Skeletal muscle tissue (tissue), 4 donors: Measurements from ENCODE around the gene DVL1. TPM values are rescaled to one million over a fixed set of nuclear protein-coding genes. Genes with fewer than 3 reads are reported as not detected.

Experiments used
- H3K27ac ChIP-seq: one replicate; pipeline ENCODE4 v1.7.0; 2013; ENCODE audit warnings: mild to moderate bottlenecking, low read depth, low read length, inconsistent platforms
- H3K27me3 ChIP-seq, 3 donors: one replicate each; pipeline ENCODE4 v1.7.0; 2013; ENCODE audit warnings: low read length in 3 of 3; ENCODE audit not compliant: control insufficient read depth in 3 of 3, insufficient read depth in 3 of 3
- H3K36me3 ChIP-seq, 3 donors: one replicate each; pipeline ENCODE4 v1.7.0; 2013; ENCODE audit warnings: low read length in 3 of 3; ENCODE audit not compliant: control insufficient read depth in 3 of 3, insufficient read depth in 3 of 3
- H3K4me1 ChIP-seq, 3 donors: one replicate each; pipeline ENCODE4 v1.7.0; 2013; ENCODE audit warnings: low read length in 3 of 3, mild to moderate bottlenecking in 3 of 3; ENCODE audit not compliant: control insufficient read depth in 3 of 3, insufficient read depth in 3 of 3
- H3K4me3 ChIP-seq, 3 donors: one replicate each; pipeline ENCODE4 v1.7.0; 2013; ENCODE audit warnings: low read length in 3 of 3
- H3K9ac ChIP-seq, 3 donors: one replicate each; pipeline ENCODE4 v1.7.0; 2013; ENCODE audit warnings: low read length in 3 of 3, mild to moderate bottlenecking in 3 of 3, moderate library complexity in 2 of 3, low read depth in 1 of 3
- H3K9me3 ChIP-seq, 3 donors: one replicate each; pipeline ENCODE4 v1.7.0; 2013; ENCODE audit warnings: low read length in 3 of 3; ENCODE audit not compliant: control insufficient read depth in 3 of 3
- total RNA-seq: library from RNA; depleted of rRNA; stranded (reverse); fragments of >200 nt; gene quantifications from one replicate; pipeline ENCODE4 v1.2.3, GENCODE V29; 2014
- donor health status: Osteomylitis.

DVL1 gene
- total RNA-seq, 1 donor from 2014 or later, result 44.9 TPM

DNA sequence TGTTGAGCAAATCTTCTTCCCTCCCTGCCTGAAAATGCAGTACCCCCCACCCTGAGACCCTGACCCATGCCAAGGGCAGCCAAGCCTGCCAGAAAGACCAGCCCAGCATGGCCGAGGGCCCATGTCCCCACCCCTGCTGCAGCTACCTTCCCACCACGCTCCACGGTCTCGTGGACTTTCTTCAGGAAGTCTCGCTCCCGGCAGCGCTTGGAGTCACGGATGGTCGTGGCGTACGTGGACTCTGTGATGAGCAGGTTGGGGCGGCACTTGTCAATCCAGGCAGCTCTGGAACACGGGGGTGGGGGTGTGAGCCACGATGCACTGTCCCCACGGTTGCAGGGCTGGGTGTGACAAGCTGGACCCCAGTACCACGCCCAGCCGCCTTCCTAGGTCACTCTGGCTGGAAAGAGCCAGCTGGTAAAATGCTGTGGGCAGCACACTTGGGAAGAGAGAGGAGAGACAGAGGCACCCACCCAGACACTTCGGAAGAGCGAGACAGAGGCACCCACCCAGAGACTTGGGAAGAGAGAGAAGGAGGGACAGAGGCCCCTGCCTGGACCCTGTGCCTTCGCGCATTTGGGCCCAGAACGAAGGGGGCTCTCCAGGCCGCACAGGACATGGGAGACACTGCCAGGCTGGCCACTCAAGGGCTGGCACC, 34.4 kb downstream of the DVL1 start:
- H3K9me3 ChIP-seq, result no peaks in the 10 kb centered on the region
- H3K36me3 ChIP-seq, result peaks cover 49 to 58% (median 51%) of the 10 kb centered on the region in 3 donors
- peak overlapping the region in 1 of 3 donors; percentile 16 for H3K9ac ChIP-seq
- H3K4me1 ChIP-seq, result peaks cover 22 to 40% (median 34%) of the 10 kb centered on the region in 3 donors
- H3K4me3 ChIP-seq, result no peak overlapping the region
- no peaks in the 10 kb centered on the region for H3K27me3 ChIP-seq
- no peak overlapping the region for H3K27ac ChIP-seq

DNA sequence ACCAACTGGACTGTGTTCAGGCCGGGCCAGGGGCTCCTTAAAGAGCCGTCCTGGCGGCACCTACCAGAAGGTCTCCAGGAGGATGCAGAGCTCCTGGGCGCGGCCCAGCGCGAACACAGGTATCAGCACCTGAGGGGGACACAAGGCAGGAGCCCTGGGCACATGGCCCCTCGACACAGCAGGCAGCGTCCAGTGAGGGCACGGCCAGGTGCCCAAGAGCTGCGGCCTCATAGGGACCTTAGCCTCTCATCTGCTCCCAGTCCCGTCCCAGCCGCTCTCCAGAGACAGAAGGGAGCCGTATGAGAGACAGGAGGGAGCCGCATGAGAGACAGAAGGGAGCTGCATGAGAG, 35.0 kb downstream of the DVL1 start:
- H3K9me3 ChIP-seq, result no peaks in the 10 kb centered on the region
- H3K27me3 ChIP-seq, result no peaks in the 10 kb centered on the region
- no peak overlapping the region for H3K9ac ChIP-seq
- peaks cover 28 to 40% (median 33%) of the 10 kb centered on the region in 3 donors for H3K4me1 ChIP-seq
- H3K36me3 ChIP-seq, result peaks cover 48 to 53% (median 50%) of the 10 kb centered on the region in 3 donors
- no peak overlapping the region for H3K4me3 ChIP-seq
- H3K27ac ChIP-seq, result no peak overlapping the region

DNA sequence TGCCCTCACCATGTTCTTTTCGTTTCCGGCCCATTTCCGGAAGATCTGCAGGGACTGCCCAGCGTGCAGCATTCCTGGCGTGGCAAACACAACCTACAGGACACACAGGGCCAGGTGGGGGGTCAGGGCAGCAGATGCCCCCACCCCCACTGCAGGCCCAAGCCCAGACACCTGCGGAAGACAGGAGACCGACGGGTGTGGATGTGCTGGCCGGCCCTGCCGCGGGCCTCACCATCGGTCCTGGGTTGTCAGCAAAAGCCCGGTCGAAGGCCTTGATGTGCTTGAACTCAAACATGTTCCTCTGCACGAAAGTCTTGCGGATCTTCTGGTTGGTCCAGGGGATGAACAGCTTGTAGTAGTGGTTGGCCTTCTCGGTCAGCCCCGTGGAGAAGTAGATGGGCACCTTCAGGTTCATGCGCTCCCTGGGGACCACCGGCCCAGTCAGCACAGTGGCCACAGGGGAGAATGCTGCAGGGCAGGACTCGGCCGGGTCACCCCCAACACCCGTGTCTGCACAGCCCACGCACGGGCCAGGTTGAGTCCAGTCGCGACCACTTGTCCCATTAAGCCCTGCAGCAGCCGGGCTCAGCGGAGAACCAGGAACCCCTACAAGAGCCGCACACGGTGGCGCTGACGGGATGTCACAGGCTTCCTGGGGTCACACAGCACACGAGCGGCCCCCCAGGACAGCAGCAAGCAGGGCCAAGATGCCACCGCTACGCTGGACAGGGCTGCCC, 35.5 kb downstream of the DVL1 start:
- H3K4me3 ChIP-seq, result no peak overlapping the region
- peak overlapping the region in 1 of 3 donors; percentile 66 for H3K9ac ChIP-seq
- no peaks in the 10 kb centered on the region for H3K27me3 ChIP-seq

DNA sequence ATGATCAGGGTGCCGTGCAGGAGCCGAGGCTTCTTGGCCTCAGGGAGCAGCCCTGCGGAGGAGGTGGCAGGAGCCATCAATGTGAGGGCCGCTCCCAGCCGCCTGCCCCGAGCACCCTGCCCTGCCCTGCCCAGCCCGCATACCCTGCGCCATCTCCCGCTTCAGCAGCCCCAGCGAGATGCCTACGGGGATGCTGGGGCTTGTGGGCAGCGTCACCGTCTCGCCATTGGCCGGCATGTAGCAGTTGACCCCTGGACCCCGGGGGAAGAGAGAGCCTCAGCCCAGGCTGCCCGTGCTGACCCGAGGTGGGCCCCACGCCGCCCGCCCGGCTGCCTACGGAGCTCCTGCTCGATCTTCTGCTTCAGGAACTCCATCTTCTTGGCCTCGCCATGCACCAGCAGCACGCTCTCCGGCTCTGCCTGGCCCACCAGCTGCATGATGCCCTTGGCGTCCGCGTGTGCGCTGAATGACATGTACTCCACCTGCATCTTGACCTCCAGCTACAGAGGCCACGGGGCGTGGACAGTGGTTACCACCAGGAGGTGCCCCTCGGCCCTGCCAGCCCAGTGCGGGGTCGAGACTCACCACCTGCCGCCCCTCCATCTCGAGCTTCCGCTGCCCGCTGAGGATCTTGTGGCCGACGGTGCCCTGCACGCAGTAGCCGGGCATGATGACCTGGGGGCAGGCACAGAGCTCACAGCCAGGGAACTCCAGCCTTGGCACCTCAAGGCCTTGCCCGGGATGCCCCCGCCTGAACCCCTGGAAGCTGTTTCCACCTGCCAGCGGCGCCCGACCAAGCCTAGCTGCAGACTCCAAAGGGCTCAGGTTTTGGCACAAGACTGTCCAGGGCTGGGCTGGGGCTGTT, 36.5 kb downstream of the DVL1 start:
- no peaks in the 10 kb centered on the region for H3K27me3 ChIP-seq
- H3K9me3 ChIP-seq, result no peaks in the 10 kb centered on the region
- no peak overlapping the region for H3K4me3 ChIP-seq
- peaks cover 22 to 28% (median 27%) of the 10 kb centered on the region in 3 donors for H3K4me1 ChIP-seq
- H3K27ac ChIP-seq, result no peak overlapping the region
- H3K36me3 ChIP-seq, result peaks cover 43 to 47% (median 44%) of the 10 kb centered on the region in 3 donors
- H3K9ac ChIP-seq, result peak overlapping the region in 1 of 3 donors; percentile 66

More for the DNA sequence above, 35.5 kb downstream of the DVL1 start:
- no peaks in the 10 kb centered on the region for H3K9me3 ChIP-seq
- peaks cover 30 to 38% (median 34%) of the 10 kb centered on the region in 3 donors for H3K4me1 ChIP-seq
- no peak overlapping the region for H3K27ac ChIP-seq
- peaks cover 43 to 47% (median 45%) of the 10 kb centered on the region in 3 donors for H3K36me3 ChIP-seq

DNA sequence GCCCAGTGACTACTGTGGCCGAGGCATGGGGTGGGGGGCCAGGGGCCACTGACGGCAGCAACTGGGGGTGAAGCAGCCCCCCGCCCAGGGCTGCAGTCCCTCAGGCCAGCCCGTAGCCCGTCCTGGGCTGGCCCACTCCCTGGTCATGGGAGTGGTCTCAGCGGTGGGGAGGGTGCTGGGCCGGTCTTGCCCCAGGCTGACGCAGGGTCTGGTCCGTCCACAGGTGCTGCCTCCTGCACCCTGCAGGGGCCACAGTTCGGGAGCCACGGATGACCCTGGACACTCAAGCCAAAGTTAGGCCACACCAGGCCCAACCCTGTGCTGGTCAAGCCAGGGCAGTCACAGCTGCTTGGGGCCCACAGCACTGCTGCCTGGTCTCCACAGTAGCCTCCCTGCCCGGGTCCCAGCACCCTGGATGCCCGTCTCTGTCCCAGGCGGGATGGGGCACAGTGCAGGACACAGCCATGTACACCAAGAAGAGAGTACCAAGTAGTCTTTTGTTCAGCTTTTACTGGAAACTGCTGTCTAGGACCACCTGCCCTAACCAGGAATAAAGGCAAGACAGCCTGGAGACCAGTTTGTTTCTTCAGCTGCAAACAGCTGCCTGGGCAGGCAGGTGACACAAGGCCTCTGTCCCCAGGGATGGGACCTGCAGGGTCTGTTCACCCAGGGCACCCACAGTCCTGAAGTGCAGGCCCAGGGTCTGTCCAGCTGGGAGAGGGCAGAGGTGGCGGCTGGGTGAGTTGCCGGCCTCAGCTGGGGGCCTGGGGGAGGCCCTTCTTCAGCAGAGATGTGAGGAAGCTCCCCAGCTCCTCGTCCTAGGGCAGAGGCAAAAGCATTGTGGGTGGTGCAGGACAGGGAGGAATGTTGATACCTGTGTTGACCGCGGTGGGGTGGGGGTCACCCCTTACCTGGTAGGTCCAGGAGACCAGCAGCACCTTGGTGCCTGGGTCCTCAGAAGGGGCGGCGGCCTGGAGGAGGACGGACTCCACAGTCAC, 37.8 kb downstream of the DVL1 start:
- Histone ChIP-seq H3K36me3 (peaks cover 39 to 45% (median 42%) of the 10 kb centered on the region in 3 donors), H3K9me3 (no peaks in the 10 kb centered on the region)

DNA sequence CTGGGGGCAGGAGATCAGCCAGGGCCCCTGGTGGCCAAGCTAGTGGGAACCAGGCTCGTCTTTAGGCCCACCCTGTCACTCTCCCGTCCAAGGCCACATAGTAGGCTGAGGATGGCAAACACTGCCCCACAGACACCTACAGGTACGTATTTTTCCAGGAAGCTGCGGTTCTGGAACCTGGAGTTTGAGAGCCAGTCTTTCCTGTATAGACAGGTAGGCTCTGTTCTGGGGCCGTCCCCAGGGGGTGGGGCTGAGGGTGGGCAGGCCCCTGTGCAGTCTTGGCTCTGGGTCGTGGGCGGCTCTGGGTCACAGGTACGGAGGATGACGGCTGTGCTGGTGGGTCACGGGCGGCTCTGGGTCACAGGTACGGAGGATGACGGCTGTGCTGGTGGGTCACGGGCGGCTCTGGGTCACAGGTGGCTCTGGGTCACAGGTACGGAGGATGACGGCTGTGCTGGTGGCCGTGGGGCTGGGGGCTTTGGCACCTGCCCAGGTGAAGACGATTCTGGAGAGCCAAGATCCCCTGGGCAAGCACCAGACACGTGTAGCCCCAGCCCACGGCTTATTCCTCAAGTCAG, 38.7 kb downstream of the DVL1 start:
- Histone ChIP-seq H3K9me3 (no peaks in the 10 kb centered on the region), H3K4me3 (no peak overlapping the region), H3K9ac (peak overlapping the region in 1 of 3 donors; percentile 16), H3K4me1 (peaks cover 35 to 42% (median 41%) of the 10 kb centered on the region in 3 donors), H3K36me3 (peaks cover 39 to 45% (median 42%) of the 10 kb centered on the region in 3 donors), H3K27me3 (no peaks in the 10 kb centered on the region), H3K27ac (no peak overlapping the region)

More for the DNA sequence above, 37.8 kb downstream of the DVL1 start:
- H3K27me3 ChIP-seq, result no peaks in the 10 kb centered on the region
- H3K4me3 ChIP-seq, result no peak overlapping the region
- peaks cover 27 to 34% (median 32%) of the 10 kb centered on the region in 3 donors for H3K4me1 ChIP-seq
- H3K9ac ChIP-seq, result no peak overlapping the region
- no peak overlapping the region for H3K27ac ChIP-seq

DNA sequence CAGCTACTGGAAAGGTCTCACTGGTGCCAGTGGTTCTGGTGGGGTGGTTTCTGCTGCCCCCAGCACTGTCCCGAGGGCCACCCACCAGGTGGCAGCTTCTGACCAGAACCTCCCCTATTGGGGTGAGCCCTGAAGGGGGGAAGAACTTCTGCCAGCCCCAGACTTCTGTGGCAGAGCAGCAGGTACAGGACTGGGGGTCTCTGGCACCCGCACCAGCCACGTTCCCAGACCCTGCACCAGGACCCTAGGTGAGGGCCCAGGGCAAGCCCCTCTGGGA, 39.2 kb downstream of the DVL1 start:
- peaks cover 36 to 43% (median 39%) of the 10 kb centered on the region in 3 donors for H3K36me3 ChIP-seq
- no peak overlapping the region for H3K27ac ChIP-seq
- H3K9ac ChIP-seq, result peak overlapping the region in 1 of 3 donors; percentile 86

DNA sequence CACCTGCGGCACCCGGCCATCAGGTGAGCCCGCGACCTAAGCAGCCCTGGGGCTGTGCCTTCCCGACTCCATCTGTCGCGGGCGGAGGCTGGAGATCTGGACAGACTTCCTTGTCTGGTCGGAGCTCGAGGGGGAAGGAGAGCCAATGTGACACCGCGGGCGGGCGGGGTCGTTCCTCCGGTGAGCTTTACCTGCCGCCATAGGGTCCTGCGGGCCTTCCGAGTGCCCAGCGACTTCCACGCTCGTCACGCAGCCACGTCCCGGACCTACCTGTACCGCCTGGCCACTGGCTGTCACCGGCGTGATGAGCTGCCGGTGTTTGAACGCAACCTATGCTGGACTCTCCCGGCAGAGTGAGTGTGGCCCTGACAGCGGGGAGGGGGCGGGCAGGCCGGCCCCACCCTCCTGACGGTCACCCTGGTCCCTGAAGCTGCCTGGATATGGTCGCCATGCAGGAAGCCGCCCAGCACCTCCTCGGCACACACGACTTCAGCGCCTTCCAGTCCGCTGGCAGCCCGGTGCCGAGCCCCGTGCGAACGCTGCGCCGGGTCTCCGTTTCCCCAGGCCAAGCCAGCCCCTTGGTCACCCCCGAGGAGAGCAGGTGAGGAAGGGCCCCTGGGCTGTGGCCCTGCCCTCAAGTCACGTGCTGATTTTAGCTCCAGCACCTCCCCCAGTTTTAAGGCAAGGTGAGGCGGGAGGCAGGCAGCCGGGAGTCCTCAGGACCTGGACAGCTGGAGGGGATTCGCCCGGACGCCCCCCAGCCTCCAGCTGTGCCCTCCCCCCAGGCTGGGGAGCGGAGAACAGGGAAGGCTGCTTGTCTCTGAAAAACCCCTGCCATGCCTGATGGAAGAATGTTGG, 39.7 kb downstream of the DVL1 start:
- Histone ChIP-seq H3K36me3 (peaks cover 31 to 37% (median 33%) of the 10 kb centered on the region in 3 donors), H3K27me3 (no peaks in the 10 kb centered on the region), H3K9ac (peak overlapping the region; percentile 61 to 86 (median 85)), H3K9me3 (no peaks in the 10 kb centered on the region), H3K4me1 (peaks cover 46 to 53% (median 52%) of the 10 kb centered on the region in 3 donors), H3K27ac (peak overlapping the region; percentile 84), H3K4me3 (peak overlapping the region; percentile 54 to 78 (median 77))

More for the DNA sequence above, 39.2 kb downstream of the DVL1 start:
- Histone ChIP-seq H3K9me3 (no peaks in the 10 kb centered on the region), H3K4me1 (peaks cover 40 to 47% (median 46%) of the 10 kb centered on the region in 3 donors), H3K27me3 (no peaks in the 10 kb centered on the region), H3K4me3 (no peak overlapping the region)
